Ishikawa (cell line): ENCODE measurements around the gene TEKT2.

Source experiments
- RAD21 ChIP-seq: IDR thresholded peaks from 2 replicates; pipeline ENCODE4 v1.6.1; 2012; ENCODE audit warnings: low read depth
- TEAD4 ChIP-seq: IDR thresholded peaks from 2 replicates; pipeline ENCODE4 v1.6.1; 2012
- TF ChIP-seq, protein P1 (sequence below): IDR thresholded peaks from 2 replicates; pipeline ENCODE4 v1.6.1; 2012

DNA sequence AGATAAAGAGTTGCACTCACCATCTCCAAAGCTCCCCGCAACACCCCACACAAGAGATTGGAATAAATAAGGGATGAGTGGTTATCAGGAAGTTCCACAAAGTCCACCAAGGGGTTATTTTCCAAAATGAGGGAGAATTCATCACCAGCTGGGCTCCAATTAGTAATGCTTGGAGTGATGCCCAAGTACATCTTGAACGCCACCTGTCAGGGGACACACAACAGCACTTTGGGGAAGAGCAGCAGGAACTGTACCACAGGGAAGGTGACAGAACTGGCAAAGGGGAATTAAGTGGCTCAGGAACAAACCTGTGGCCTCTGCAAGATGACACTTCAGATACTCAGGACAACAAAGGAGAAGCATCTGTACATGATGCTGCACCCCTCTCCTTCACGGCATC is 53.9 kb downstream of the TEKT2 start:
- TF ChIP-seq TEAD4 (no peak), RAD21 (no peak)
- TF ChIP-seq, protein P1, sequence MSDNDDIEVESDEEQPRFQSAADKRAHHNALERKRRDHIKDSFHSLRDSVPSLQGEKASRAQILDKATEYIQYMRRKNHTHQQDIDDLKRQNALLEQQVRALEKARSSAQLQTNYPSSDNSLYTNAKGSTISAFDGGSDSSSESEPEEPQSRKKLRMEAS: no peak
